Measurements from ENCODE around the gene CSNK1G3. TPM values are rescaled to one million over a fixed set of nuclear protein-coding genes. Genes with fewer than 3 reads are reported as not detected.
A peak's percentile ranks its signal among the peaks of the same experiment; 100 is the strongest.

Gene CSNK1G3
- total and polyA plus RNA-seq, 2 of the 4 experiments (the other 2 are of a cell fraction) = 16.4 to 26.2 TPM

- no TSS peak for BruUV-seq (replicated peaks)
- no peaks in the 10 kb centered on the region for H3K27me3 ChIP-seq (ENCODE audit: control insufficient read depth, insufficient read depth, low read length)
- POLR2A ChIA-PET (ENCODE audit: unreplicated experiment) = no interaction called here
- no peak overlapping the region for H3K4me3 ChIP-seq (ENCODE audit: insufficient read depth, low read depth, low read length)
- dilution Hi-C loops (cut with HindIII; ENCODE audit: low sequenced_read_pairs, unreplicated experiment) = no loop called here
- H3K14ac ChIP-seq (replicated peaks; ENCODE audit: low read depth, low read length) = no peak overlapping the region
- H3K9me3 ChIP-seq (ENCODE audit: control insufficient read depth, insufficient read depth, low read length) = no peaks in the 10 kb centered on the region
- H3K36me3 ChIP-seq (ENCODE audit: control insufficient read depth, insufficient read depth, low read length) = no peaks in the 10 kb centered on the region
- H3K4ac ChIP-seq (ENCODE audit: low read depth, low read length) = no peak overlapping the region
- no peak overlapping the region for H3K4me2 ChIP-seq (ENCODE audit: low read depth, low read length)
- CTCF ChIA-PET = interaction anchor here (1.3 kb wide), 1 partner anchor 25 kb away, joined by 4 read pairs; no protein-coding TSS in a partner anchor
- no peak overlapping the region for H2BK5ac ChIP-seq (ENCODE audit: low read depth, low read length, poor library complexity, severe bottlenecking)
- peaks cover 34% of the 10 kb centered on the region for H4K20me1 ChIP-seq (ENCODE audit: insufficient read depth, low read length)
- peaks cover 6% of the 10 kb centered on the region for H3K4me1 ChIP-seq (ENCODE audit: control insufficient read depth, insufficient read depth, low read length)
- in situ Hi-C loops (cut with MboI; ENCODE audit: low sequenced_read_pairs) = no loop called here
- H3K79me1 ChIP-seq (ENCODE audit: low read depth in 1 of 2, low read length in 2 of 2) = peaks cover 5 to 51% of the 10 kb centered on the region in 2 experiments; a peak in 3 of 4 replicates
- H2AK5ac ChIP-seq (ENCODE audit: low read depth, low read length) = 0 out of 2 replicates have a peak overlapping the region, but pooled peaks have one; percentile 30
- intact Hi-C loops (cut with micrococcal nuclease) = no loop called here
- TF ChIP-seq MAZ (IDR thresholded peaks at IDR 0.05; ENCODE audit: borderline replicate concordance, low read depth, low read length) = no peak
- no peak overlapping the region for H2BK15ac ChIP-seq (ENCODE audit: low read depth, low read length)
- ATAC-seq (ENCODE audit: low read depth) = no peak
- no peak overlapping the region for H3K56ac ChIP-seq (ENCODE audit: extremely low read depth, insufficient read depth, low read length)
- no peak for DNase-seq
- H2BK120ac ChIP-seq (ENCODE audit: low read depth, low read length) = no peak overlapping the region
- H4K91ac ChIP-seq (ENCODE audit: insufficient read depth, low read depth, low read length) = no peak overlapping the region
- no peak overlapping the region for H4K8ac ChIP-seq (ENCODE audit: low read depth in 2 of 2, low read length in 2 of 2)
- peaks cover 5% of the 10 kb centered on the region for H3K9me1 ChIP-seq (ENCODE audit: insufficient read depth, low read length)
- no peak overlapping the region for H2BK20ac ChIP-seq (ENCODE audit: low read depth, low read length)
- H2AK9ac ChIP-seq (replicated peaks; ENCODE audit: low read depth, low read length, poor library complexity) = no peak overlapping the region
- H3K23ac ChIP-seq (ENCODE audit: low read depth, low read length) = 0 out of 2 replicates have a peak overlapping the region, but pooled peaks have one; percentile 7
- H3K27ac ChIP-seq (ENCODE audit: insufficient read depth, low read length) = no peak overlapping the region
- no peak overlapping the region for H3K9ac ChIP-seq (ENCODE audit: low read depth, low read length)
- H3K18ac ChIP-seq (ENCODE audit: low read depth, low read length) = no peak overlapping the region
- H4K5ac ChIP-seq (ENCODE audit: low read depth, low read length) = no peak overlapping the region
- no peak overlapping the region for H2AFZ ChIP-seq (replicated peaks; ENCODE audit: low read length, poor library complexity)
Observed at GRCh38 chr5:123518111-123518510, 6.1 kb downstream of the CSNK1G3 start.

Measured in IMR-90 (cell line).